Activated CD4-positive, CD25-positive, alpha-beta regulatory T cell (primary cell): Measurements from ENCODE around the gene CSN2.
"Not testable (repeated sequence)": the region's sequence is repeated elsewhere in the genome, so short reads cannot be mapped to it uniquely, and the experiment has no call there.

Experiments
- DNase-seq, 4 experiments: peaks; one replicate each; lab custom pipeline; 2025; lab: John Stamatoyannopoulos, UW

CSN2 gene, protein sequence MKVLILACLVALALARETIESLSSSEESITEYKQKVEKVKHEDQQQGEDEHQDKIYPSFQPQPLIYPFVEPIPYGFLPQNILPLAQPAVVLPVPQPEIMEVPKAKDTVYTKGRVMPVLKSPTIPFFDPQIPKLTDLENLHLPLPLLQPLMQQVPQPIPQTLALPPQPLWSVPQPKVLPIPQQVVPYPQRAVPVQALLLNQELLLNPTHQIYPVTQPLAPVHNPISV

GRCh38 chr4:69965628-69966027 lies at the start of gene CSN2:
CSN2 (minus strand) TSS chr4:69965728; CDS start chr4:69960995, 4,733 bp downstream.
- DNase-seq: no peak

- DNase-seq: no peak
Observed at GRCh38 chr4:70008771-70009170, 43.2 kb upstream of the CSN2 start.

- DNase-seq: no peak
Observed at GRCh38 chr4:70002507-70002906, 37.0 kb upstream of the CSN2 start.

DNA sequence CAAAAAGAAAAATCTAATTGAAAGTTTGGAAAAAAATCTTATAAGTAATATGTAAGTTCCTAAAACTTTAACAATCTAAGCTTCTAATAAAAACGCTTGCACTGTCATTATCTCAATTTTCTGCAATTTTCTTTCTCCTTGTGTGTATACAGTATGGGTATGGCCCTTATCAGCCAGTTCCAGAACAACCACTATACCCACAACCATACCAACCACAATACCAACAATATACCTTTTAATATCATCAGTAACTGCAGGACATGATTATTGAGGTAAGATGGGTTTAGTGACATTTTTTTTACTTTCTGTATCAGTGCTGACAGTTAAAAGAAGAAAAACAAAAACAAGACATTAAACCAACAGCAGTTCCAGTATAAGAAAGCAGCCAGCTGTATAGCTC lies 35.2 kb upstream of the CSN2 start:
- DNase-seq: no peak

DNA sequence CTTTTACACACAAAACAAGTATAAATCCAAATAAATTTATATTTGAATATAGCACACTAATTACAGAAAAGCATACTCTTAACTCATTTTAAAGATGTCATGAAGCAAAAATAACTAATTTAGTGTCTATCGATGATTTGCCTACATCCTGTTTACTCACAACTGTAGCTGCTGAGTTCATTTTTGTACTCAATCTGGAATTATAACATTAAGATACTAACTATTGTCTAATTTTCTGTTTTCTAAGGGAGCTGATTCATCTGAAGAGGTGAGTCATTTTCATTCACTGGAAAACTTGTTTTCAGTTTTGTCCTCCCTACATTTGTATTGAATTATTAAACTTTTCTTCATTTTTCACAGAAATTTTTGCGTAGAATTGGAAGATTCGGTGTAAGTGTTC lies 33.9 kb upstream of the CSN2 start:
- no peak for DNase-seq

- no peak for DNase-seq
Observed at GRCh38 chr4:69995526-69996016, 30.0 kb upstream of the CSN2 start, which contains the start of gene STATH. STATH (plus strand) TSS chr4:69995966; CDS start chr4:69998438, 2,472 bp downstream.

GRCh38 chr4:69994782-69995181 lies 29.3 kb upstream of the CSN2 start:
- DNase-seq: no peak

DNA sequence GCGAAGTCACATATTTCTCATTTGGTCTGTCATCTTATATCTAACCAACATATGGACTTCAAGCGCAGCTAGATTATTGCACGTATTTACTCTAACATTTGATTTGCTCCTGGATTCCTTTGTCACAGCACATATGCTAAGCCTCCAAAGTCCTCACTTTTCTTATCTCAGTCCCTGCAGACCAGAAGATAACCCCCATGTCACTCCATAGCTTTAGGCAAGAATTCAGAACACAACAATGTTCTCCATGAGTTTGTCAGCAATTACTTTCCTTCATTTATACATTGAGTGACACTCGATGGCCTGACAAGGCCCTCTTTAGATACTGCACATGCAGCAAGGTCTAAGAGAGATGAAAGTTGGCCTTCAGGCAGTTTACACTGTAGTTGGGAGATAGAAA lies 25.5 kb upstream of the CSN2 start:
- DNase-seq: no peak

DNA sequence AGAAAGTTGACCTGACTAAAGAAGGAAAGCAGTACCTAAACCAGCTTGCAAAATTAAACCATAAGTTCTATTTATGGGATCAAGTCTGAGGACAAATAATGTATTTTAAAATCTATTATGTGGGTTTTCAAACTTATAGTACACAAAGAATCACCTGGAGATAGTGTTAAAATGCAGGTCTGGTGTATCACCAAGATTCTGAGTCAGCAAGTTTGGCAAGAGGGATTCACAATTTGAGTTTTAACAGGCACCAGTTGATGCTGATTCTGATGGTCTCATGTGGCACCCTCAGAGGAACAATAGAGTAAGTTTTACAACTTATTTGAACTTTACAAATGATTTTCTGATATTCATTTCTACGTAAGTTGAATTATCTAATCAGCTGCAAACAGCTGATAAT lies 21.1 kb upstream of the CSN2 start:
- DNase-seq: no peak

DNA sequence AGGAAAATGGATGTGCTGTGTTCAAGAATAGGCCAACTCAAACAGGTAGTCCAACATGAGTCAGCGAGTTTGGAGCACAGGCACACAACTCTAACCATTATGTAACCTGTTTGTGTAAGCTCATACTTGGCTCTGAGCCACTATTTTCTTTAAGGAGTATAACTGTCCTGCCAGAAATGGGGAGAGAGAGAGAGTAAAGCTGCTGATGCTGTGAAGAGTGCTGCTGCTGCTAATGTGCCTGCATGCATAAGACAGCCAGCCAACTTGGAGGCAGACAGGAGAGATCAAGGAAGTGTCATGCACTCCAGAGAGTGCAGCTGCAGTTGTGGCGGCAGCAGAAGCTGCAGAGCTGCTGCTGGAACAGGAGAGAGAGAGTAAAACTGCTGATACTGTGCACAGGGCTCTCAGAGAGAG lies 18.5 kb upstream of the CSN2 start:
- no peak for DNase-seq

- no peak for DNase-seq
Observed at GRCh38 chr4:69977582-69977981, 12.1 kb upstream of the CSN2 start.

- no peak for DNase-seq
Observed at GRCh38 chr4:69974631-69975030, 9.1 kb upstream of the CSN2 start.

GRCh38 chr4:69970071-69970470 lies 4.5 kb upstream of the CSN2 start:
- no peak for DNase-seq

GRCh38 chr4:69957209-69957608 lies 8.3 kb downstream of the CSN2 start:
- DNase-seq: no peak

GRCh38 chr4:69951602-69952001 lies 13.9 kb downstream of the CSN2 start:
- no peak for DNase-seq

- DNase-seq: no peak
Observed at GRCh38 chr4:69936566-69936965, 29.0 kb downstream of the CSN2 start.

GRCh38 chr4:69934150-69934549 lies 31.4 kb downstream of the CSN2 start:
- no peak for DNase-seq

DNA sequence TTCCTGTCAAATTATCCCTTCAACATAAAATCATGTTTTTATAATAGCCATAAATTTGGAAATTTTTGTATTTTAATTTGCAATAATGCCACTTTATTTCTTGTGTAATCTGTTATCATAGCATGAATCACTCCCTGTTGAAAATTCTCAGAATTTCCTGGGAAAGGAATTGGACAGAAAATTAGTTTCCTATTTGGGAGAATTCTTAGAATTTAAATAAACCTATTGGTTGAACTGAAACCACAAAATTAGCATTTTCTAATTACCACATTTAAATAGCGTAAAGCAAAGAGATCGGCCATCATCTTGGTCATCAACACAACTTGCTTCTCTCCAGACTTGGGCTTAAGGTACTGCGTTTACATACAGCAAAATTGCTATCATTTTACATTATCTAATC lies 34.8 kb downstream of the CSN2 start, which contains the start of gene CSN1S1:
TSS of gene CSN1S1 (plus strand) at position 301 of the 400 bp plus-strand sequence. CDS start 1,488 bp downstream, outside the sequence.
- DNase-seq: no peak

GRCh38 chr4:69923782-69924410 lies 41.6 kb downstream of the CSN2 start:
- not testable (repeated sequence) for DNase-seq

GRCh38 chr4:69920874-69921273 lies 44.7 kb downstream of the CSN2 start:
- DNase-seq: no peak

DNA sequence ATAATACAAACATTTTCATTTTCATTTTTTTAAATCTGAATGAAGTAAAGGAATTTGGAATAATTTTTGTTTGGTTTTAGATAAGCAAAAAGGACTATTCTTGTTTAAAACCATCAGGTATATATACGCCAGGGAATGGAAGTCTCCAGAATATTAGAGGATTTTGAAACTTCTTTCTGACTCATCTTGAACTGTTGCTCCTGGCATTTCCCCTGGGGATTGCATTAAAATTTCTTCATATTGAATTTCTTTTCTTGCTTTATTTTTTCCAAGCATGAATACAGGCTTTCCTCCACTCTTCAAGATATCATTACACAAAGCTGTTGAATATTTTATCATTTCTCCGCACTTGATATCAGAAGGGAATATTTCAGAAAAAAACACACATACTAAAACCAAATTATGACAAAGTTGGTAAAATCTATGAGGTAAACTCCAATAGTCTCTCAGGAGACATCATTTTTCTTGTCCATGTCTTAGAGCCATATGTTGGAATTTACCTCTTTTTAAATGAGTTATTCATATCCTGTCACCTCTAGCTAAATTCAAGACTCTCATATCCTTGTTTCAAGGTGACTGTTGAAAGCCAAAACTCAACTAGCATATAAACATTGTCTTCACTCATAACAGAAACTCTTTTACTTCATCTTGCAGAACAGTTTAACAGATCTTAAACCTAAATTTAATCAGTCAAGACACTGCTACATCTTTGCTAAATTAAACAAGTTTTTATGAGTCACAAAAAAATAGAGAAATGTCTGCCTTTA lies 55.3 kb downstream of the CSN2 start:
- no peak for DNase-seq

GRCh38 chr4:69909195-69909594 lies 56.3 kb downstream of the CSN2 start:
- no peak for DNase-seq

DNA sequence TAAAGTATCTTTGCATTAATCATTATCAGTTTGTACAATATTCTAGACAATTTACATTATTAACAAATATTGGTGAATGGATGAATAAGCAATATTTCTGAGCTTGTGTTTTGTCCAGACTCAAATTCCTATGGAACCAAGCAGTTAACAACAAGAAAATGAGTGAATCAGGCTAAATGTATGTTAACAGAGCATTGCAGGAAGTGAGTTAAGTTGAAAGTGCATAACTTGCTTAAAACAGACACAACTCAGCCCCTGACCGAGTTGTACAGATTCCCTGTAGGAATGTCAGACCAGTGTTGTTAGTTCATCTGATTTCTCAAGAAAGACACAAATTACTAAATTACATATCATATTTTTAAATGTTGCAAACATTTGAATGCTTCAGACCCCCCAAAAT lies 58.4 kb downstream of the CSN2 start:
- DNase-seq: no peak
